Liver (tissue), 9 donors: ENCODE data around the gene LHFPL3. TPM values are rescaled to one million over a fixed set of nuclear protein-coding genes. Genes with fewer than 3 reads are reported as not detected.

Source experiments
- DNase-seq: peaks from one replicate; pipeline ENCODE4 v3.0.0-alpha.2; 2017; ENCODE audit warnings: low spot score
- H3K27ac ChIP-seq, 2 donors: one replicate each; pipeline ENCODE4 v1.7.0; 2013; ENCODE audit warnings: inconsistent platforms in 2 of 2, low read length in 2 of 2, control low read depth in 1 of 2, low read depth in 1 of 2, mild to moderate bottlenecking in 1 of 2
- H3K27me3 ChIP-seq, 4 donors: one replicate each; pipeline versions ENCODE4 v1.6.1 to v1.7.0; 2013; ENCODE audit warnings: low read length in 3 of 4, inconsistent platforms in 1 of 4, mild to moderate bottlenecking in 1 of 4, moderate library complexity in 1 of 4; ENCODE audit not compliant: control insufficient read depth in 4 of 4, insufficient read depth in 4 of 4
- H3K36me3 ChIP-seq, 4 donors: one replicate each; pipeline versions ENCODE4 v1.6.1 to v1.7.0; 2013; ENCODE audit warnings: low read length in 3 of 4, mild to moderate bottlenecking in 3 of 4, low read depth in 1 of 4, moderate library complexity in 1 of 4; ENCODE audit not compliant: control insufficient read depth in 4 of 4, insufficient read depth in 3 of 4
- H3K4me1 ChIP-seq, 4 donors: one replicate each; pipeline versions ENCODE4 v1.6.1 to v1.7.0; 2013; ENCODE audit warnings: low read length in 3 of 4, mild to moderate bottlenecking in 3 of 4, moderate library complexity in 1 of 4; ENCODE audit not compliant: control insufficient read depth in 4 of 4, insufficient read depth in 4 of 4
- H3K4me3 ChIP-seq, 3 donors: one replicate each; pipeline versions ENCODE4 v1.6.1 to v1.7.0; 2013; ENCODE audit warnings: low read length in 3 of 3, control low read depth in 1 of 3, low read depth in 1 of 3, mild to moderate bottlenecking in 1 of 3
- H3K9ac ChIP-seq, 2 donors: one replicate each; pipeline ENCODE4 v1.7.0; 2013; ENCODE audit warnings: low read length in 2 of 2, mild to moderate bottlenecking in 2 of 2, moderate library complexity in 2 of 2, control low read depth in 1 of 2, low read depth in 1 of 2
- H3K9me3 ChIP-seq, 4 donors: one replicate each; pipeline versions ENCODE4 v1.6.1 to v1.7.0; 2013; ENCODE audit warnings: low read length in 3 of 4; ENCODE audit not compliant: control insufficient read depth in 4 of 4
- EGR1 ChIP-seq, 2 donors: IDR thresholded peaks; 2 replicates each; pipeline ENCODE4 v1.6.1; 2016 to 2018; ENCODE audit warnings: antibody characterized with exemption in 2 of 2, low read depth in 2 of 2
- FOXA1 ChIP-seq: IDR thresholded peaks from 2 replicates; pipeline ENCODE4 v1.6.1; 2016; ENCODE audit warnings: antibody characterized with exemption
- FOXA2 ChIP-seq: IDR thresholded peaks from 2 replicates; pipeline ENCODE4 v1.6.1; 2016; ENCODE audit warnings: antibody characterized with exemption
- GABPA ChIP-seq, 2 donors: IDR thresholded peaks in 1 of 2; conservative IDR thresholded peaks in 1 of 2; 2 replicates each; pipeline ENCODE4 v1.6.1; 2016; ENCODE audit warnings: antibody characterized with exemption in 2 of 2, mild to moderate bottlenecking in 1 of 2, moderate library complexity in 1 of 2
- HNF4A ChIP-seq, 2 donors: conservative IDR thresholded peaks; 2 replicates each; pipeline ENCODE4 v1.6.1; 2016; ENCODE audit warnings: antibody characterized with exemption in 2 of 2, mild to moderate bottlenecking in 2 of 2
- HNF4G ChIP-seq: IDR thresholded peaks from 2 replicates; pipeline ENCODE4 v1.6.1; 2016; ENCODE audit warnings: antibody characterized with exemption
- JUND ChIP-seq, 2 donors: IDR thresholded peaks; 2 replicates each; pipeline ENCODE4 v1.6.1; 2016; ENCODE audit warnings: antibody characterized with exemption in 2 of 2
- NR2F2 ChIP-seq: IDR thresholded peaks from 2 replicates; pipeline ENCODE4 v1.6.1; 2016; ENCODE audit warnings: antibody characterized with exemption
- RAD21 ChIP-seq, 2 donors: IDR thresholded peaks; 2 replicates each; pipeline ENCODE4 v1.6.1; 2016; ENCODE audit warnings: antibody characterized with exemption in 2 of 2, mild to moderate bottlenecking in 2 of 2
- RXRA ChIP-seq, 2 donors: IDR thresholded peaks; 2 replicates each; pipeline ENCODE4 v1.6.1; 2017 to 2018; ENCODE audit warnings: antibody characterized with exemption in 2 of 2, mild to moderate bottlenecking in 1 of 2
- SP1 ChIP-seq: IDR thresholded peaks from 2 replicates; pipeline ENCODE4 v1.6.1; 2018; ENCODE audit warnings: antibody characterized with exemption, mild to moderate bottlenecking
- TAF1 ChIP-seq: conservative IDR thresholded peaks from 2 replicates; pipeline ENCODE4 v1.6.1; 2016; ENCODE audit warnings: antibody characterized with exemption, mild to moderate bottlenecking
- YY1 ChIP-seq: IDR thresholded peaks from 2 replicates; pipeline ENCODE4 v1.6.1; 2016; ENCODE audit warnings: antibody characterized with exemption, mild to moderate bottlenecking
- WGBS: extraction: QIAGEN DNeasy Blood & Tissue Kit; methylation state at CpG from one replicate; pipeline ENCODE4 v1.1.7; 2013; 5-methylcytosine and 5-hydroxymethylcytosine counted together
- polyA plus RNA-seq, 2 donors: library from polyadenylated mRNA; stranded (reverse) in 1 of 2; unstranded in 1 of 2; fragments of 200-250 nt in 1 of 2; fragments of >200 nt in 1 of 2; fragmentation: Nextera tagmentation in 1 of 2; extraction: Ambion mirVana in 1 of 2; gene quantifications; one replicate each; pipeline versions ENCODE4 v1.2.1 to v1.2.3, GENCODE V29; 2013 to 2015
- total RNA-seq, 2 donors: library from RNA; depleted of rRNA; stranded (reverse); fragments of >200 nt; gene quantifications; one replicate each; pipeline ENCODE4 v1.2.3, GENCODE V29; 2014
- TF ChIP-seq, protein P1 (sequence below): IDR thresholded peaks from 2 replicates; pipeline ENCODE4 v1.6.1; 2016; ENCODE audit warnings: antibody characterized with exemption
- TF ChIP-seq, protein P2 (sequence below): IDR thresholded peaks from 2 replicates; pipeline ENCODE4 v1.6.1; 2016; ENCODE audit warnings: antibody characterized with exemption
- TF ChIP-seq, protein P3 (sequence below): IDR thresholded peaks from 2 replicates; pipeline ENCODE4 v1.6.1; 2016; ENCODE audit warnings: antibody characterized with exemption
- TF ChIP-seq, protein P4 (sequence below): IDR thresholded peaks from 2 replicates; pipeline ENCODE4 v1.6.1; 2016; ENCODE audit warnings: antibody characterized with exemption, mild to moderate bottlenecking
- TF ChIP-seq, protein P5 (sequence below): fragments of 150-350 bp; IDR thresholded peaks from 2 replicates; pipeline ENCODE4 v1.5.1; 2017; ENCODE audit warnings: improper control_type of control experiment, low read depth, low read length; ENCODE audit not compliant: missing input control
- donor health status: healthy.
- donor health status: healthy.
- donor health status: healthy.
- donor health status: healthy.
- donor health status: healthy.

The LHFPL3 gene
- total and polyA plus RNA-seq, 4 donors = not detected

DNA sequence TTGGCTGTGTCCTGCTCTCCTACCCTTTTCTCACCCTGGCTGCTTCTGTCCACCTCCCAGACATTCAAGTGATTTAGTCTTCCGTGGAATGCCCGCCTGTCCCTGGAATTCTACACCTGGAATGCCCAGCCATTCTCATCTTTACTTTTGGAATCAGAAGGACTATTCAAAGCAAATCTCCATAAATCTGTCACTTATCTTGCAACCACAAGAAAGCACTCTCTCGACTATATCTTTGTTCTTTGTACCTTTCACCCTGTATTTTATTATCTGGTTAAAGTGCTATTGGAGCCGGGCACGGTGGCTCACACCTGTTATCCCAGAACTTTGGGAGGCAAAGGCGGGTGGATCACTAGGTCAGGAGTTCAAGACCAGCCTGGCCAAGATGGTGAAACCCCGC lies 606.3 kb downstream of the LHFPL3 start:
- Histone ChIP-seq H3K36me3 (no peaks in the 10 kb centered on the region), H3K9me3 (no peaks in the 10 kb centered on the region), H3K9ac (no peak overlapping the region), H3K27me3 (no peaks in the 10 kb centered on the region), H3K27ac (no peak overlapping the region), H3K4me1 (no peaks in the 10 kb centered on the region), H3K4me3 (no peak overlapping the region)
- 86% methylated on average over 7 of the region's 7 CpGs for WGBS
- TF ChIP-seq, protein P1, sequence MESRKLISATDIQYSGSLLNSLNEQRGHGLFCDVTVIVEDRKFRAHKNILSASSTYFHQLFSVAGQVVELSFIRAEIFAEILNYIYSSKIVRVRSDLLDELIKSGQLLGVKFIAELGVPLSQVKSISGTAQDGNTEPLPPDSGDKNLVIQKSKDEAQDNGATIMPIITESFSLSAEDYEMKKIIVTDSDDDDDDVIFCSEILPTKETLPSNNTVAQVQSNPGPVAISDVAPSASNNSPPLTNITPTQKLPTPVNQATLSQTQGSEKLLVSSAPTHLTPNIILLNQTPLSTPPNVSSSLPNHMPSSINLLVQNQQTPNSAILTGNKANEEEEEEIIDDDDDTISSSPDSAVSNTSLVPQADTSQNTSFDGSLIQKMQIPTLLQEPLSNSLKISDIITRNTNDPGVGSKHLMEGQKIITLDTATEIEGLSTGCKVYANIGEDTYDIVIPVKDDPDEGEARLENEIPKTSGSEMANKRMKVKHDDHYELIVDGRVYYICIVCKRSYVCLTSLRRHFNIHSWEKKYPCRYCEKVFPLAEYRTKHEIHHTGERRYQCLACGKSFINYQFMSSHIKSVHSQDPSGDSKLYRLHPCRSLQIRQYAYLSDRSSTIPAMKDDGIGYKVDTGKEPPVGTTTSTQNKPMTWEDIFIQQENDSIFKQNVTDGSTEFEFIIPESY = no peak
- no peak for TF ChIP-seq YY1
- no peak for TF ChIP-seq SP1
- TF ChIP-seq, protein P2, sequence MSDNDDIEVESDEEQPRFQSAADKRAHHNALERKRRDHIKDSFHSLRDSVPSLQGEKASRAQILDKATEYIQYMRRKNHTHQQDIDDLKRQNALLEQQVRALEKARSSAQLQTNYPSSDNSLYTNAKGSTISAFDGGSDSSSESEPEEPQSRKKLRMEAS = no peak
- TF ChIP-seq HNF4G = no peak
- TF ChIP-seq RXRA (IDR thresholded peaks at IDR 0.05) = no peak
- TF ChIP-seq, protein P3, sequence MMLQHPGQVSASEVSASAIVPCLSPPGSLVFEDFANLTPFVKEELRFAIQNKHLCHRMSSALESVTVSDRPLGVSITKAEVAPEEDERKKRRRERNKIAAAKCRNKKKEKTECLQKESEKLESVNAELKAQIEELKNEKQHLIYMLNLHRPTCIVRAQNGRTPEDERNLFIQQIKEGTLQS = no peak
- TF ChIP-seq RAD21 (IDR thresholded peaks at IDR 0.05) = no peak
- TF ChIP-seq FOXA1 = no peak
- no peak for TF ChIP-seq FOXA2
- TF ChIP-seq, protein P4, sequence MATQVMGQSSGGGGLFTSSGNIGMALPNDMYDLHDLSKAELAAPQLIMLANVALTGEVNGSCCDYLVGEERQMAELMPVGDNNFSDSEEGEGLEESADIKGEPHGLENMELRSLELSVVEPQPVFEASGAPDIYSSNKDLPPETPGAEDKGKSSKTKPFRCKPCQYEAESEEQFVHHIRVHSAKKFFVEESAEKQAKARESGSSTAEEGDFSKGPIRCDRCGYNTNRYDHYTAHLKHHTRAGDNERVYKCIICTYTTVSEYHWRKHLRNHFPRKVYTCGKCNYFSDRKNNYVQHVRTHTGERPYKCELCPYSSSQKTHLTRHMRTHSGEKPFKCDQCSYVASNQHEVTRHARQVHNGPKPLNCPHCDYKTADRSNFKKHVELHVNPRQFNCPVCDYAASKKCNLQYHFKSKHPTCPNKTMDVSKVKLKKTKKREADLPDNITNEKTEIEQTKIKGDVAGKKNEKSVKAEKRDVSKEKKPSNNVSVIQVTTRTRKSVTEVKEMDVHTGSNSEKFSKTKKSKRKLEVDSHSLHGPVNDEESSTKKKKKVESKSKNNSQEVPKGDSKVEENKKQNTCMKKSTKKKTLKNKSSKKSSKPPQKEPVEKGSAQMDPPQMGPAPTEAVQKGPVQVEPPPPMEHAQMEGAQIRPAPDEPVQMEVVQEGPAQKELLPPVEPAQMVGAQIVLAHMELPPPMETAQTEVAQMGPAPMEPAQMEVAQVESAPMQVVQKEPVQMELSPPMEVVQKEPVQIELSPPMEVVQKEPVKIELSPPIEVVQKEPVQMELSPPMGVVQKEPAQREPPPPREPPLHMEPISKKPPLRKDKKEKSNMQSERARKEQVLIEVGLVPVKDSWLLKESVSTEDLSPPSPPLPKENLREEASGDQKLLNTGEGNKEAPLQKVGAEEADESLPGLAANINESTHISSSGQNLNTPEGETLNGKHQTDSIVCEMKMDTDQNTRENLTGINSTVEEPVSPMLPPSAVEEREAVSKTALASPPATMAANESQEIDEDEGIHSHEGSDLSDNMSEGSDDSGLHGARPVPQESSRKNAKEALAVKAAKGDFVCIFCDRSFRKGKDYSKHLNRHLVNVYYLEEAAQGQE = no peak
- no peak for TF ChIP-seq TAF1
- no peak for TF ChIP-seq EGR1 (IDR thresholded peaks at IDR 0.05; ENCODE audit: low read depth in 2 of 2)
- no peak for TF ChIP-seq JUND (IDR thresholded peaks at IDR 0.05)
- no peak for TF ChIP-seq GABPA (IDR thresholded peaks at IDR 0.05 in 1 of 2, conservative IDR thresholded peaks at IDR 0.05 in 1 of 2)
- TF ChIP-seq, protein P5, sequence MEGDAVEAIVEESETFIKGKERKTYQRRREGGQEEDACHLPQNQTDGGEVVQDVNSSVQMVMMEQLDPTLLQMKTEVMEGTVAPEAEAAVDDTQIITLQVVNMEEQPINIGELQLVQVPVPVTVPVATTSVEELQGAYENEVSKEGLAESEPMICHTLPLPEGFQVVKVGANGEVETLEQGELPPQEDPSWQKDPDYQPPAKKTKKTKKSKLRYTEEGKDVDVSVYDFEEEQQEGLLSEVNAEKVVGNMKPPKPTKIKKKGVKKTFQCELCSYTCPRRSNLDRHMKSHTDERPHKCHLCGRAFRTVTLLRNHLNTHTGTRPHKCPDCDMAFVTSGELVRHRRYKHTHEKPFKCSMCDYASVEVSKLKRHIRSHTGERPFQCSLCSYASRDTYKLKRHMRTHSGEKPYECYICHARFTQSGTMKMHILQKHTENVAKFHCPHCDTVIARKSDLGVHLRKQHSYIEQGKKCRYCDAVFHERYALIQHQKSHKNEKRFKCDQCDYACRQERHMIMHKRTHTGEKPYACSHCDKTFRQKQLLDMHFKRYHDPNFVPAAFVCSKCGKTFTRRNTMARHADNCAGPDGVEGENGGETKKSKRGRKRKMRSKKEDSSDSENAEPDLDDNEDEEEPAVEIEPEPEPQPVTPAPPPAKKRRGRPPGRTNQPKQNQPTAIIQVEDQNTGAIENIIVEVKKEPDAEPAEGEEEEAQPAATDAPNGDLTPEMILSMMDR = no peak
- no peak for TF ChIP-seq NR2F2
- no peak for TF ChIP-seq HNF4A (conservative IDR thresholded peaks at IDR 0.05)
- DNase-seq = no peak

DNA sequence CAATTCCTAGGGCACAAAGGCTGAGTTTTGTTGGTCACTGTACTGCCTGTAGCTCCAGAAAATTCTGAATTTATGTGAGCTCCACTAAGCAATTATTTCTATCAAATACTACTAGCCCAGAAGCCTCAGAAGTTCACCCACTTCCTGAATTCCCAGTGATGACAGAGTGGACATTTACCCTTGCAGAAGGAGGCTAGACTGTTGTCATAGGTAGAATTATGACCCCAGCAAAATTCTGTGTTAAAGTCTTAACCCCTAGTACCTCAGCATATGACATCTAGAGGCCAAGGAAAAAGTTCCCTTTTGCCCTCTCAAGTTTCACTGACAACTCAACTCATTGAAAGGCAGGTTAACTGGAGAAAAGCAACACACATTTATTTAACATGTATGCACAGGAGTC lies 606.9 kb downstream of the LHFPL3 start:
- H3K9me3 ChIP-seq = no peaks in the 10 kb centered on the region
- H3K4me1 ChIP-seq = no peaks in the 10 kb centered on the region
- no peak for DNase-seq
- H3K36me3 ChIP-seq = no peaks in the 10 kb centered on the region
- no peak overlapping the region for H3K27ac ChIP-seq
- no peak overlapping the region for H3K4me3 ChIP-seq
- H3K27me3 ChIP-seq = no peaks in the 10 kb centered on the region
- H3K9ac ChIP-seq = no peak overlapping the region
- TF ChIP-seq GABPA (IDR thresholded peaks at IDR 0.05 in 1 of 2, conservative IDR thresholded peaks at IDR 0.05 in 1 of 2) (no peak), HNF4G (no peak), YY1 (no peak), FOXA2 (no peak), JUND (IDR thresholded peaks at IDR 0.05) (no peak), NR2F2 (no peak), TAF1 (no peak), HNF4A (conservative IDR thresholded peaks at IDR 0.05) (no peak), EGR1 (IDR thresholded peaks at IDR 0.05; ENCODE audit: low read depth in 2 of 2) (no peak)
- TF ChIP-seq, protein P5 = no peak
- TF ChIP-seq, protein P3 = no peak
- TF ChIP-seq, protein P4 = no peak
